ENCODE data around the gene TRIM71. TPM values are rescaled to one million over a fixed set of nuclear protein-coding genes. Genes with fewer than 3 reads are reported as not detected.

TRIM71 gene
- total RNA-seq, 3 donors from 2014 or later, result under 0.01 TPM; not detected in 1

DNA sequence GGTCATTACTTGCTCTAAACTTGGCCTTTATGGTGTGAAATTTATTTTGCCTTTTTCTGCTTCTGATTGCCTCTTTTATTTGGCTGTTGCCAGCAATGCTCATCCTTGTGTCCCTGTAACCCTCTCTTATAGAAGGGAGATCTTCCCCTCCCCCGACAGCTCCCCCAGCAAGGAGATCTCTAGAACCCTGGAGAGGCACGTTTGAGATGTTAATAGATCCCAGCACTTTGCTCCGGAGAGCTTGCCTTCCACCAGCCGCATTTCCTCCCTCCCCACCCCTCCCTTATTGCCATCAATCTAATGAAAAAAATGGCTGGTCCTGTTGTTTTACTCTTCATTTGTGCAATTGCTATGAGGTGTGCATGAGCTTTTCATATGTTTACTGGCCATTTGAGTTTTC, 18.2 kb downstream of the TRIM71 start:
- intact Hi-C loops (cut with DNase I; ENCODE audit: low total_unique reads), result no loop called here
- Histone ChIP-seq H3K9me3 (no peaks in the 10 kb centered on the region), H3K4me1 (no peaks in the 10 kb centered on the region), H3K36me3 (no peaks in the 10 kb centered on the region), H3K4me3 (no peak overlapping the region), H3K27me3 (peaks cover 0 to 10% of the 10 kb centered on the region in 2 donors), H3K27ac (no peak overlapping the region)
- no peak for DNase-seq (ENCODE audit: low spot score in 2 of 2)
- no peak for TF ChIP-seq POLR2AphosphoS5 (IDR thresholded peaks at IDR 0.05)
- TF ChIP-seq POLR2A (IDR thresholded peaks at IDR 0.05), result no peak
- TF ChIP-seq CTCF (IDR thresholded peaks at IDR 0.05), result no peak

DNA sequence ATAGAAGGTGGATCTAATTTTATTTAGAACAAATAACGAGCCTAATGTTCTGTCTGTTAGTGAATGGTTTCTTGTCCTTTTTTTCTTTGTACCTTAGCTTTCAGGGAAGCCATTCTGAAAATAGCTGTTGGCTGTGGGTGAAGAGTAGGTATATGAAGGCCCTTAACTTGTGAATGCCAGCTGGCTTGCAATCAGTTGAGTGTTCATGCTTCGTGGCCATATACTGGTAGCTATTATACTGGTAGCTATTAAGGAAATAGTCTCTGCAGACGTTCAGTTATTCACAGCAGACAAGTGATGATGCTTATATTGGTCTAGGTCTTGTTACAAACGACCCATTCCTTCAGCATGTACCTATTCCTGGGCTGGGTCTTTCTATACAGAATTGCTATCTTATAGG, 18.8 kb downstream of the TRIM71 start:
- TF ChIP-seq CTCF (IDR thresholded peaks at IDR 0.05), result no peak
- TF ChIP-seq POLR2AphosphoS5 (IDR thresholded peaks at IDR 0.05), result no peak
- no peak for TF ChIP-seq POLR2A (IDR thresholded peaks at IDR 0.05)
- intact Hi-C loops (cut with DNase I; ENCODE audit: low total_unique reads), result no loop called here
- no peak overlapping the region for H3K27ac ChIP-seq

GRCh38 chr3:32837366-32837765, 19.6 kb downstream of the TRIM71 start:
- TF ChIP-seq CTCF (IDR thresholded peaks at IDR 0.05) (no peak), POLR2A (IDR thresholded peaks at IDR 0.05) (no peak)
- no peaks in the 10 kb centered on the region for H3K4me1 ChIP-seq
- no peak overlapping the region for H3K4me3 ChIP-seq
- H3K27me3 ChIP-seq, result peaks cover 0 to 6% of the 10 kb centered on the region in 2 donors
- intact Hi-C loops (cut with DNase I; ENCODE audit: low total_unique reads), result no loop called here
- no peaks in the 10 kb centered on the region for H3K9me3 ChIP-seq
- no peaks in the 10 kb centered on the region for H3K36me3 ChIP-seq
- DNase-seq (ENCODE audit: low spot score in 2 of 2), result no peak
- no peak overlapping the region for H3K27ac ChIP-seq

More for the DNA sequence above, 18.8 kb downstream of the TRIM71 start:
- H3K4me3 ChIP-seq, result no peak overlapping the region
- no peaks in the 10 kb centered on the region for H3K36me3 ChIP-seq
- peaks cover 0 to 10% of the 10 kb centered on the region in 2 donors for H3K27me3 ChIP-seq
- H3K4me1 ChIP-seq, result no peaks in the 10 kb centered on the region
- no peak for DNase-seq (ENCODE audit: low spot score in 2 of 2)
- no peaks in the 10 kb centered on the region for H3K9me3 ChIP-seq

DNA sequence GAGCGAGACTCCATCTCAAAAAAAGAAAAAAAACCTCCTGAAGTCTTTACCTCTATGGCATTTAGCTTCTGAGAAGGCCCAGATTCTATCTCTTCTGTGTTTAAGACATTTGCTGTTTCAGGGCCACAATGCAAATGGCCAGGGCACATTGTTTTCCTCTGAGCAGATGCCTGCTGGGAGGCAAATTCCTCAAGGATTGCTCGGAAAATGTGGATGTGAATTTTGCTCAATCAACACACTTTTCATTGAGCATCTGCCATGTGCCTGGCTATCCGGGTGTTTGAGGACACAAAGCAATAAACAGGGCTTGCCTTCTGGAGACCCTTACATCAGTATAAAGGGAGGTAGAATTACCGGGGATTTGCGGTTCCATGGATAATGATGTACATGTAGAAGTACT, 20.0 kb downstream of the TRIM71 start:
- TF ChIP-seq POLR2A (IDR thresholded peaks at IDR 0.05) (no peak), POLR2AphosphoS5 (IDR thresholded peaks at IDR 0.05) (no peak), CTCF (IDR thresholded peaks at IDR 0.05) (no peak)
- intact Hi-C loops (cut with DNase I; ENCODE audit: low total_unique reads), result no loop called here
- Histone ChIP-seq H3K4me3 (no peak overlapping the region), H3K27me3 (peaks cover 0 to 6% of the 10 kb centered on the region in 2 donors), H3K4me1 (no peaks in the 10 kb centered on the region), H3K27ac (no peak overlapping the region), H3K36me3 (no peaks in the 10 kb centered on the region), H3K9me3 (no peaks in the 10 kb centered on the region)
- no peak for DNase-seq (ENCODE audit: low spot score in 2 of 2)

GRCh38 chr3:32839714-32840085, 21.9 kb downstream of the TRIM71 start:
- Histone ChIP-seq H3K27me3 (no peaks in the 10 kb centered on the region), H3K9me3 (no peaks in the 10 kb centered on the region), H3K4me3 (no peak overlapping the region), H3K27ac (no peak overlapping the region), H3K36me3 (no peaks in the 10 kb centered on the region), H3K4me1 (no peaks in the 10 kb centered on the region)
- no peak for DNase-seq (ENCODE audit: low spot score in 2 of 2)
- TF ChIP-seq POLR2AphosphoS5 (IDR thresholded peaks at IDR 0.05), result no peak
- TF ChIP-seq CTCF (IDR thresholded peaks at IDR 0.05), result no peak
- TF ChIP-seq POLR2A (IDR thresholded peaks at IDR 0.05), result no peak
- intact Hi-C loops (cut with DNase I; ENCODE audit: low total_unique reads), result no loop called here

All from breast epithelium (tissue), 4 donors.